H1 (cell line): ENCODE results near the gene FGFR2. TPM values are rescaled to one million over a fixed set of nuclear protein-coding genes. Genes with fewer than 3 reads are reported as not detected.

Experiments
- BRCA1 ChIP-seq: IDR thresholded peaks from 2 replicates; pipeline ENCODE4 v1.6.1; 2012; ENCODE audit warnings: low read depth, low read length, improper control_type of control experiment
- CBX8 ChIP-seq: fragments of 300-800, 300-1000 bp; sonication (generic); IDR thresholded peaks from 2 replicates; pipeline ENCODE4 v1.7.1; 2016; ENCODE audit warnings: low read depth, low read length, borderline replicate concordance
- CEBPB ChIP-seq: IDR thresholded peaks from 2 replicates; pipeline ENCODE4 v1.6.1; 2012; ENCODE audit warnings: low read depth, low read length
- CHD2 ChIP-seq: IDR thresholded peaks from 2 replicates; pipeline ENCODE4 v1.6.1; 2012; ENCODE audit warnings: low read length, improper control_type of control experiment
- CREB1 ChIP-seq: IDR thresholded peaks from 2 replicates; pipeline ENCODE4 v1.6.1; 2012; ENCODE audit warnings: inconsistent platforms
- EZH2 ChIP-seq: fragments of 200-600 bp; sonication (generic); IDR thresholded peaks from 2 replicates; pipeline ENCODE4 v1.7.1; 2012; ENCODE audit warnings: low read depth, mild to moderate bottlenecking, moderate library complexity, low read length, inconsistent platforms; ENCODE audit not compliant: severe bottlenecking
- GABPA ChIP-seq: IDR thresholded peaks from 2 replicates; pipeline ENCODE4 v1.6.1; 2011; ENCODE audit warnings: mild to moderate bottlenecking, low read length, moderate library complexity, borderline replicate concordance; ENCODE audit not compliant: insufficient read depth
- MAFK ChIP-seq: IDR thresholded peaks from 2 replicates; pipeline ENCODE4 v1.6.1; 2012; ENCODE audit warnings: low read depth, mild to moderate bottlenecking, improper control_type of control experiment, low read length
- PHF8 ChIP-seq: fragments of 200-600 bp; sonication (generic); conservative IDR thresholded peaks from 2 replicates; pipeline ENCODE4 v1.7.1; 2012; ENCODE audit warnings: low read depth, mild to moderate bottlenecking, inconsistent platforms, low read length, moderate library complexity
- POLR2A ChIP-seq, 2 experiments: IDR thresholded peaks; 1 replicate in 1 of 2; 2 replicates in 1 of 2; pipeline ENCODE4 v1.6.1; 2011; ENCODE audit warnings: low read depth in 2 of 2, low read length in 2 of 2, mild to moderate bottlenecking in 2 of 2; ENCODE audit errors: control extremely low read depth in 1 of 2
- POLR2AphosphoS5 ChIP-seq: IDR thresholded peaks from 2 replicates; pipeline ENCODE4 v1.6.1; 2011; ENCODE audit warnings: low read depth, low read length
- POU5F1 ChIP-seq: IDR thresholded peaks from 2 replicates; pipeline ENCODE4 v1.6.1; 2011; ENCODE audit warnings: low read depth, mild to moderate bottlenecking, low read length, moderate library complexity
- RFX5 ChIP-seq: IDR thresholded peaks from 2 replicates; pipeline ENCODE4 v1.6.1; 2011; ENCODE audit warnings: low read depth, low read length, improper control_type of control experiment, borderline replicate concordance
- RNF2 ChIP-seq: fragments of 200-900, 300-1000 bp; sonication (generic); IDR thresholded peaks from 2 replicates; pipeline ENCODE4 v1.7.1; 2016; ENCODE audit warnings: borderline replicate concordance, low read depth, mild to moderate bottlenecking, antibody characterized with exemption, low read length; ENCODE audit not compliant: poor library complexity, severe bottlenecking; ENCODE audit errors: missing control alignments
- RXRA ChIP-seq: IDR thresholded peaks from 2 replicates; pipeline ENCODE4 v1.6.1; 2011; ENCODE audit warnings: low read depth, mild to moderate bottlenecking, low read length, moderate library complexity; ENCODE audit not compliant: insufficient read depth
- SAP30 ChIP-seq: fragments of 300-600 bp; sonication (generic); IDR thresholded peaks from 2 replicates; pipeline ENCODE4 v1.7.1; 2012; ENCODE audit warnings: low read length, moderate library complexity, mild to moderate bottlenecking, inconsistent platforms; ENCODE audit not compliant: insufficient read depth, insufficient replicate concordance
- SIRT6 ChIP-seq: IDR thresholded peaks from one replicate; pipeline ENCODE4 v1.7.1; 2012; ENCODE audit warnings: low read length, inconsistent platforms
- SIX5 ChIP-seq: IDR thresholded peaks from 2 replicates; pipeline ENCODE4 v1.6.1; 2011; ENCODE audit warnings: mild to moderate bottlenecking, low read depth, low read length
- SP1 ChIP-seq: IDR thresholded peaks from 2 replicates; pipeline ENCODE4 v1.6.1; 2011; ENCODE audit warnings: low read depth, low read length
- SP4 ChIP-seq: IDR thresholded peaks from 2 replicates; pipeline ENCODE4 v1.6.1; 2012; ENCODE audit warnings: low read length, inconsistent platforms
- SRF ChIP-seq: IDR thresholded peaks from 2 replicates; pipeline ENCODE4 v1.6.1; 2011; ENCODE audit warnings: mild to moderate bottlenecking, low read depth, low read length, moderate library complexity
- SUZ12 ChIP-seq: fragments of 200-600 bp; sonication (generic); IDR thresholded peaks from 2 replicates; pipeline ENCODE4 v1.6.1; 2012; ENCODE audit warnings: mild to moderate bottlenecking, inconsistent platforms, low read length, moderate library complexity, mixed read lengths
- TAF1 ChIP-seq: IDR thresholded peaks from 2 replicates; pipeline ENCODE4 v1.6.1; 2011; ENCODE audit warnings: mild to moderate bottlenecking, low read depth, low read length
- TBP ChIP-seq: IDR thresholded peaks from 2 replicates; pipeline ENCODE4 v1.6.1; 2011; ENCODE audit warnings: low read depth, low read length, improper control_type of control experiment
- ZNF274 ChIP-seq: IDR thresholded peaks from 2 replicates; pipeline ENCODE4 v1.7.0; 2012; ENCODE audit warnings: low read length, borderline replicate concordance; ENCODE audit errors: extremely low read depth
- polyA plus RNA-seq, 7 experiments: library from polyadenylated mRNA; depleted of rRNA in 3 of 7; stranded (reverse) in 5 of 7; unstranded in 2 of 7; fragments of >200 nt in 5 of 7; fragments of 200-250 nt in 2 of 7; gene quantifications; 1 replicate in 5 of 7; 2 replicates in 1 of 7; 4 replicates in 1 of 7; pipeline versions ENCODE4 v1.2.1 to v1.2.3, GENCODE V29; 2011 to 2013; ENCODE audit warnings: missing spikeins in 2 of 7, mixed read lengths in 2 of 7
- total RNA-seq: library from RNA; stranded (reverse); fragmentation: NEBNext Ultra II Directional; extraction: Animal tissue kit (Norgen Biotek cat#: 25700); gene quantifications from 2 replicates; pipeline ENCODE4 v1.2.1, GENCODE V29; 2021

FGFR2 gene
- total and polyA plus RNA-seq, 2 of the 8 experiments (the other 6 are each of a cell fraction or from before 2014, with no cell fraction given) = 50.2 to 81.2 TPM

- TF ChIP-seq MAFK (no peak), CHD2 (no peak), CBX8 (no peak), SRF (no peak), POU5F1 (peak; percentile 49; the same call in 1 of the 2 replicates), RNF2 (no peak), SAP30 (no peak), ZNF274 (no peak), POLR2A (IDR thresholded peaks at IDR 0.05; ENCODE audit: control extremely low read depth in 1 of 2, low read depth in 2 of 2, low read length in 2 of 2) (peak in 1 of 2 experiments; percentile 61; a peak in 2 of 3 replicates), CEBPB (no peak), BRCA1 (no peak), EZH2 (no peak), SP4 (no peak), SIRT6 (no peak), TAF1 (peak; percentile 78), POLR2AphosphoS5 (peak; percentile 75), RXRA (no peak), RFX5 (no peak), TBP (peak; percentile 63), SUZ12 (no peak), PHF8 (0 out of 2 replicates have a peak, but pooled peaks have one; percentile 14), SP1 (peak; percentile 78), SIX5 (no peak), GABPA (no peak), CREB1 (no peak)
Measured at GRCh38 chr10:121596689-121597503, 1.3 kb downstream of the FGFR2 start (continued).
